Measurements from ENCODE around the gene PID1.

DNA sequence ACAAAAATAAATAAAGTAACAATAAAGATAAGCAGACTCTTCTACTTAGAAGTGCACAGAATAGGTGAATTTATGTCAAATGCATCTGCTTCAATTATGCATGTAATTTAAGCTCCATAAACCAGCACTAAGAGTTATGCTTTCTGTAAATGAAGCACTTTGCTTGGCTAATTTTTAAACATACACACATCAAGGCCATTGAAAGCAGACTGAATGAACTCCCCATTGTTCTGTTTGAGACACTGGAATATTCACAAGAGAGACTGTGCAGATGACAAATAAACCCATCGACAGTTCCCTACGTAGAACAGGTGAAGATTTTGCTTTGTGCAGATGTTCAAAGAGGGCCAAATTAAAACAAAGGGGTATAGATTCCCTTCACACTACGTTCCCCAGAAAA, 133.4 kb downstream of the PID1 start:
- TF ChIP-seq, protein P1, sequence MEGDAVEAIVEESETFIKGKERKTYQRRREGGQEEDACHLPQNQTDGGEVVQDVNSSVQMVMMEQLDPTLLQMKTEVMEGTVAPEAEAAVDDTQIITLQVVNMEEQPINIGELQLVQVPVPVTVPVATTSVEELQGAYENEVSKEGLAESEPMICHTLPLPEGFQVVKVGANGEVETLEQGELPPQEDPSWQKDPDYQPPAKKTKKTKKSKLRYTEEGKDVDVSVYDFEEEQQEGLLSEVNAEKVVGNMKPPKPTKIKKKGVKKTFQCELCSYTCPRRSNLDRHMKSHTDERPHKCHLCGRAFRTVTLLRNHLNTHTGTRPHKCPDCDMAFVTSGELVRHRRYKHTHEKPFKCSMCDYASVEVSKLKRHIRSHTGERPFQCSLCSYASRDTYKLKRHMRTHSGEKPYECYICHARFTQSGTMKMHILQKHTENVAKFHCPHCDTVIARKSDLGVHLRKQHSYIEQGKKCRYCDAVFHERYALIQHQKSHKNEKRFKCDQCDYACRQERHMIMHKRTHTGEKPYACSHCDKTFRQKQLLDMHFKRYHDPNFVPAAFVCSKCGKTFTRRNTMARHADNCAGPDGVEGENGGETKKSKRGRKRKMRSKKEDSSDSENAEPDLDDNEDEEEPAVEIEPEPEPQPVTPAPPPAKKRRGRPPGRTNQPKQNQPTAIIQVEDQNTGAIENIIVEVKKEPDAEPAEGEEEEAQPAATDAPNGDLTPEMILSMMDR (IDR thresholded peaks at IDR 0.05): no peak
- TF ChIP-seq, protein P2, sequence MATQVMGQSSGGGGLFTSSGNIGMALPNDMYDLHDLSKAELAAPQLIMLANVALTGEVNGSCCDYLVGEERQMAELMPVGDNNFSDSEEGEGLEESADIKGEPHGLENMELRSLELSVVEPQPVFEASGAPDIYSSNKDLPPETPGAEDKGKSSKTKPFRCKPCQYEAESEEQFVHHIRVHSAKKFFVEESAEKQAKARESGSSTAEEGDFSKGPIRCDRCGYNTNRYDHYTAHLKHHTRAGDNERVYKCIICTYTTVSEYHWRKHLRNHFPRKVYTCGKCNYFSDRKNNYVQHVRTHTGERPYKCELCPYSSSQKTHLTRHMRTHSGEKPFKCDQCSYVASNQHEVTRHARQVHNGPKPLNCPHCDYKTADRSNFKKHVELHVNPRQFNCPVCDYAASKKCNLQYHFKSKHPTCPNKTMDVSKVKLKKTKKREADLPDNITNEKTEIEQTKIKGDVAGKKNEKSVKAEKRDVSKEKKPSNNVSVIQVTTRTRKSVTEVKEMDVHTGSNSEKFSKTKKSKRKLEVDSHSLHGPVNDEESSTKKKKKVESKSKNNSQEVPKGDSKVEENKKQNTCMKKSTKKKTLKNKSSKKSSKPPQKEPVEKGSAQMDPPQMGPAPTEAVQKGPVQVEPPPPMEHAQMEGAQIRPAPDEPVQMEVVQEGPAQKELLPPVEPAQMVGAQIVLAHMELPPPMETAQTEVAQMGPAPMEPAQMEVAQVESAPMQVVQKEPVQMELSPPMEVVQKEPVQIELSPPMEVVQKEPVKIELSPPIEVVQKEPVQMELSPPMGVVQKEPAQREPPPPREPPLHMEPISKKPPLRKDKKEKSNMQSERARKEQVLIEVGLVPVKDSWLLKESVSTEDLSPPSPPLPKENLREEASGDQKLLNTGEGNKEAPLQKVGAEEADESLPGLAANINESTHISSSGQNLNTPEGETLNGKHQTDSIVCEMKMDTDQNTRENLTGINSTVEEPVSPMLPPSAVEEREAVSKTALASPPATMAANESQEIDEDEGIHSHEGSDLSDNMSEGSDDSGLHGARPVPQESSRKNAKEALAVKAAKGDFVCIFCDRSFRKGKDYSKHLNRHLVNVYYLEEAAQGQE (IDR thresholded peaks at IDR 0.05; ENCODE audit: insufficient read depth in 1 of 2, low read depth in 2 of 2, low read length in 1 of 2): no peak

Measured in Panc1 (cell line).